ENCODE data around the gene EIF5A.
A peak's percentile ranks its signal among the peaks of the same experiment; 100 is the strongest.
"Not testable (repeated sequence)": the region's sequence is repeated elsewhere in the genome, so short reads cannot be mapped to it uniquely, and the experiment has no call there.

The EIF5A gene

DNA sequence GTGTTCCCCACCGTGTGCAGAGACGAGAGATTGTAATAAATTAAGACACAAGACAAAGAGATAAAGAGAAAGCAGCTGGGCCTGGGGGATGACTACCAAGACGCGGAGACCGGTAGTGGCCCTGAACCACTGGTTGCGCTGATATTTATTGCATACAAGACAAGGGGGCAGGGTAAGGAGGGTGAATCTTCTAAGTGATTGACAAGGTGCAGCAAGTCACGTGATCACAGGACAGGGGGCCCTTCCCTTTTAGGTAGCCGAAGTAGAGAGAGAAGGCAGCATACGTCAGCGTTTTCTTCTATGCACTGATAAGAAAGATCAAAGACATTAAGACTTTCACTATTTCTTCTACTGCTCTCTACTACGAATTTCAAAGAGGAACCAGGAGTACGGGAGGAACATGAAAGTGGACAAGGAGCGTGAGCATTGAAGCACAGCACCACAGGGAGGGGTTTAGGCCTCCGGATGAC is 25.2 kb downstream of the EIF5A start:
- not testable (repeated sequence) for DNase-seq

DNA sequence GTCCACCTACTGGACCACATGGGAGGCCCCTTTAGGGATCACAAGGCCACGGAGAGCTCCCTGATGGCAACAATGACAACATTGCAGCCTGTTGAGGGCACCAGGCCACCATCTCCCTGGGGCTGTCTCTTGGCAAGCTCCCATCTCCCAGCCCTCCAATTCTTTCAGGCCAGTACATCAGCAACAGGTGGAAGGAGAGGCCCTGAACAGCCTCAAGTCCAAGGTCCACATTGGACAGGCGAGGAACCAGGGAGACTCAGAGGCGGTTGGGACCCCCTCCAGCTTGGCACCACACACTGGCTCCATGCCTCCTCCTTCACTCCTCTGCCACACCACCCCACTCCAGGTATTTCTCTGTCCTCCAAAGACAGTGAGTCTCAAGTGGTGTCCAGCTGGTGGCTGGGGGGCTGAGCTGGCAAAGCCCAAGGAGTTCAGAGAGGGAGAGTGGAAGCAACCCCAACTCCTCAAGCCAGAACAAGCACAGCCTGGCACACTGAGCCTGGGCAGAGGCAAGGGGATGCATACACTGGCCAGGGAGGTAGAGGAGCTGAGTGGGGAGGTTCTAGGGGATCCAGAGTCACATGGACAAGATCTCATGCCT is 27.6 kb downstream of the EIF5A start:
- DNase-seq = no peak

DNA sequence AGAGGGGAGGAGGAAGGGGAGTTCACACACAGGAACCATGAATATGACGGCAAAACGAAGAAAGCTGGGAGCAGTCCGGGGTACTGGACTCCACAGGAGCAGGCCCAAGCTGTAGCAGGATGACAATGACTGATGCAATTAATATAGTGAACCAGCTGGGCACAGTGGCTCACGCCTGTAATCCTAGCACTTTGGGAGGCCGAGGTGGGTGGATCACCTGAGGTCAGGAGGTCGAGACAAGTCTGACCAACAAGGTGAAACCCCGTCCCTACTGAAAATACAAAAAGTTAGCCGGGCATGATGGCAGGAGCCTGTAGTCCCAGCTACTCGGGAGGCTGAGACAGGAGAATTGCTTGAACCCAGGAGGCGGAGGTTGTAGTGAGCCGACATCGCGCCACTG is 28.3 kb downstream of the EIF5A start:
- DNase-seq = not testable (repeated sequence)

DNA sequence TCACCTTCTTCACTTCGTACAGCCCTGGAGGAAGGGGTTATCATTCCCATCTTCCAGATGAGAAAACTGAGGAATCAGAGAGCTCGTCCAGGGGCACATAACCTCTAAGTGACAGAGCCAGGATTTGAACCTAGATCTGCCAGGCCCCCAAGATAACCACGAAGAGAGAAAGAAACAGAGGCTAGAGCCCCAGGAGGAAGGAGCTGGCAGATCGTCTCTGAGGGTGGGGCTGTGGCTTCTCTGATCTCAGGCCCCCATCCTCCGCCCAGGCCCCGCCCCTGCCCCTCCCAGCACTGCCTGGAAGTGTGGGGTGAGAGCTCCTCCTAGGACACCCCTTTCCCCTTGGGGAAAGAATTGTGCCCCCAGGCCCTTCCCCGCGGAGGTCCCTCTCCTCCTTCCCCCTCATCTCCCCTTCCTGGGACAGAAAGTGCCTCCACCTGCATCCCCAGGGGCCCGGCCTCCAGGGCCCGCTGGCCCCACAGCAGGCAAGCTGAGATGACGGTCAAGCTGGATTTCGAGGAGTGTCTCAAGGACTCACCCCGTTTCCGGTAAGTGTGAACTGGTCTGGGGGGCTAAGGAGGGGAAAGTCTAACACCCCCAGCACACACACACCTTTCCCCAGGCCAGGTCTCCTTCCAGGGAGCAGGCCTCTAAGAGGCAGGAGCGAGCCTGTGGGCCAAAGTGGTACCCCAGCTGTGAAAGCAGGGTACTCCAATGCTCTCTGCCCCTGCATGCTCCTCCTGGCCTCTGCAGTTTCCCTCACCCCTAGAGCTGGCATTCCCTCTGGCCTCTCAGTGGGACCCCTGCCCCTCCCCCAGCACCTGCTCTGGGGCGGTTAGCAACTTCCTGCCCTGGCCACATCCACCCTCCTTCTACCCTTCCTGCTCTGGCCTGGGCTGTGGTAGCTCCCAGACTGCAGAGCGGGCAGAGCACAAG is 29.1 kb downstream of the EIF5A start, which contains the start of gene ACAP1:
Gene ACAP1 (plus strand): TSS at position 290 of the 936 bp plus-strand sequence. CDS start 206 bp downstream, at position 496.
- DNase-seq = no peak

DNA sequence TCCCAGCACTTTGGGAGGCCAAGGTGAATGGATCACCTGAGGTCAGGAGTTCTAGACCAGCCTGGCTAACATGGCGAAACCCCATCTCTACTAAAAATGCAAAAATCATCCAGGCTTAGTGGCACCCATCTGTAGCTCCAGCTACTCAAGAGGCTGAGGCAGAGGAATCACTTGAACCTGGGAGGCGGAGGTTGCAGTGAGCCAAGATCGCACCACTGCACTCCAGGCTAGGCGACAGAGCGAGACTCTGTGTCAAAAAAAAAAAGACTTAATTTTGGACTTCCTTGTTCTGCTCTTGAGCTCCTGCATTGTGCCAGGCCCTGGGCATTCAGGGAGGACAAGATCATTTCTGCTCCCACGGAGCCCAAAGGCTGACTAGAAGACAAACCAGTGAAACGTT is 30.2 kb downstream of the EIF5A start:
- DNase-seq = not testable (repeated sequence)

DNA sequence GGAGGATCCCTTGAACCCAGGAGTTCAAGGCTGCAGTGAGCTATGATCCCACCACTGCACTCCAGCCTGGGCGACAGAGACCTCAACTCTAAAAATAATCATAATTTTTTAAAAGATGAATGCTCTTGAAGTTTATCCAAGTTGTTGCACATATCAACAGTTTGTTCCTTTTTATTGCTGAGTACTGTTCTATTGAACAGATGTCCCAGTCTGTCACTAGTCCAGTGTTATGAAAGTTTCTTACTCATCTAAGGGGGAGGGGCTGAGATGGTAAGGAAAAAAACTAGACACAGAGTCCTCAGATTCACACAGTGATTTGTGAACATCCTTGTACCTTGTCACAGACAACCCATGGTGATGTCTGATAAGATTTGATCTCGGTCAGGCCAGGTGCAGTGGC is 32.8 kb downstream of the EIF5A start:
- DNase-seq = no peak

DNA sequence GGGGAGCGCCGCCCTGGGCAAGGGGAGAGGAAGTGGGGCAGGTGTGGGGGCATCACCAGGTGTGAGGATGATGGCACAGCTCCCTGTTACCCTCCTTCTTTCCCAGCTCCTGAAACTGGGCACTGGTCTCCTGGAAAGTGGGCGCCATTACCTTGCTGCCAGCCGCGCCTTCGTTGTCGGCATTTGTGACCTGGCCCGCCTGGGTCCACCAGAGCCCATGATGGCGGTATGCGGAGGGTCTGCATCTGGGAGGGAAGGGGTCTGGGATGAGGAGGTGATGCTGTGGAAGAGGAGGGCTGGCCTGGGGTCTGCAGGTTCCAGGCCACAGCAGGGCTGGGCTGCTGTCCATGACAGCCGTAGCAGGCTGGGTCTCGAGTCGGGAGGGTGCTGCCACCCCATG is 34.4 kb downstream of the EIF5A start:
- no peak for DNase-seq

DNA sequence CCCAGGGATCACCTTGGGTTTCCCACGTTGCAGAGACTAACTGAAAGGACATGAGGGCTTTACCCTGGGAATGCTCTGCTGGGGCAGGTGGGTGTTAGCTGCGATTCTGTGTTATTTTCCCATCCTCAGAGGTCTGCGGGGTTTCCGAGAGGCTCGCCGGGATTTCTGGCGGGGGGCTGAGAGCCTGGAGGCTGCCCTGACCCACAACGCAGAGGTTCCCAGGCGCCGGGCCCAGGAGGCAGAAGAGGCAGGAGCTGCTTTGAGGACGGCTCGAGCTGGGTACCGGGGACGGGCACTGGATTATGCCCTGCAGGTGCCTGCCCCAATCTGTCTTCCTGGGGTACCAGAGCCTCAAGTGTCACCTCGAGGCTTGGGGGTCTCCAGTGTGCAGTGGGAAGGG is 35.8 kb downstream of the EIF5A start:
- DNase-seq = no peak

DNA sequence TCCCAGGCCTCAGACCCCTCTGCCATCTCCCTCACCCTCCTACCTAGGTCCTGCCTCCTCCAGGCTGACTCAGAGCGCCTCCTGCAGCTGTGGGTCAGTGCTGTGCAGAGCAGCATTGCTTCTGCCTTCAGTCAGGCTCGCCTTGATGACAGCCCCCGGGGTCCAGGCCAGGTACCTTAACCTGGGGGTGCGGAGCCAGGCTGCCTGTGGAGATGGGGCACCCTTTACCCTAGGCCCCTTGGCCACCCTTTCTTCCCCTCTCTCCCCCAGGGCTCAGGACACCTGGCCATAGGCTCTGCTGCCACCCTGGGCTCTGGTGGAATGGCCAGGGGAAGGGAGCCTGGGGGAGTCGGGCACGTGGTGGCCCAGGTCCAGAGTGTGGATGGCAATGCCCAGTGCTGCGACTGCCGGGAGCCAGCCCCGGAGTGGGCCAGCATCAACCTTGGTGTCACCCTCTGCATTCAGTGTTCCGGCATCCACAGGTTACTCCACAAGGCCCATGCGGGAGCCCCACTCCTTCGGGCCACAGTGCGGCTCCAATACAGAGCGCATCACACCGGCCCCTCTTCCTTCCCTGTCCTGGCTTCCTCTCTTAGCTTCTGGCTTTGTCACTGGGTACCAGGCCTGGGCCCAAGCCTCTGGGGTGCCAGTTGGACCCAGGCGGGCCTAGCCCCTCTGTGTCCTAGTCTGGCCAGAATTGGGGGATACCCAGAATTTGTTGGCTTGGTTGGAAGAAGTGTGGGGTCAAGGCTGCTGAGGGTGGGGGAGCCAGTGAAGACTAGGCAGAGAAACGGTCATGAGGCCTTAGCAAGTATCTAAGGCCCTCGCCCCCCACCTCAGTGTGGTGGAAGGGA is 39.6 kb downstream of the EIF5A start:
- no peak for DNase-seq

DNA sequence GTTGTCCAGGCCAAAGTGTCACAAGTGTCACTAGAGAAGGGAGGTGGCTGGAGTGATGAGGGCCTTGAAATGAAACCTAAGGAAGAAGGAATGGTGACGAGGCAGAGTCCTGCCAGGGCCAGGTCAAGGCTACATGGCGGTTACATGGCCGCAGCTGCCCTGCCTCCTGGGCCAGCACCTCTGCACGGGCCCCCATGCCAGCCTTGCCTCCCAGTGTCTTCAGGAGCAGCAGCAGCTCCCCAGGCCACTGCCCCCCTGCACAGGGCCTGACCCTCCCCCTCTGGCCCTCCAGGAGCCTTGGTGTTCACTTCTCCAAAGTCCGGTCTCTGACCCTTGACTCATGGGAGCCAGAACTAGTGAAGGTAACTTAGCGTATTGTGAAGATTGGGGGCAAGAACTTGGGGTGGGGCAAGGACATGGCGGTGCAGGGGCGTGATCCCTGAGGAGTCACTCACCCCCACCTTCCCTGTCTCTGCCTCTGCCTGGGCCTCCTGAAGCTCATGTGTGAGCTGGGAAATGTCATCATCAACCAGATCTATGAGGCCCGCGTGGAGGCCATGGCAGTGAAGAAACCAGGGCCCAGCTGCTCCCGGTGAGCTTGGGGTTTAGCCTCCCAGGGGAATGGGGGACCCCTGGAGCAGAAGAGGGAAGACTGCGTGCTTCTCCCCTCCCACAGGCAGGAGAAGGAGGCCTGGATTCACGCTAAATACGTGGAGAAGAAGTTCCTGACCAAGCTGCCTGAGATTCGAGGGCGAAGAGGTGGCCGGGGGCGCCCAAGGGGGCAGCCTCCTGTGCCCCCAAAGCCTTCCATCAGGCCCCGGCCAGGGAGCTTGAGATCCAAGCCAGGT is 40.4 kb downstream of the EIF5A start:
- DNase-seq = no peak

DNA sequence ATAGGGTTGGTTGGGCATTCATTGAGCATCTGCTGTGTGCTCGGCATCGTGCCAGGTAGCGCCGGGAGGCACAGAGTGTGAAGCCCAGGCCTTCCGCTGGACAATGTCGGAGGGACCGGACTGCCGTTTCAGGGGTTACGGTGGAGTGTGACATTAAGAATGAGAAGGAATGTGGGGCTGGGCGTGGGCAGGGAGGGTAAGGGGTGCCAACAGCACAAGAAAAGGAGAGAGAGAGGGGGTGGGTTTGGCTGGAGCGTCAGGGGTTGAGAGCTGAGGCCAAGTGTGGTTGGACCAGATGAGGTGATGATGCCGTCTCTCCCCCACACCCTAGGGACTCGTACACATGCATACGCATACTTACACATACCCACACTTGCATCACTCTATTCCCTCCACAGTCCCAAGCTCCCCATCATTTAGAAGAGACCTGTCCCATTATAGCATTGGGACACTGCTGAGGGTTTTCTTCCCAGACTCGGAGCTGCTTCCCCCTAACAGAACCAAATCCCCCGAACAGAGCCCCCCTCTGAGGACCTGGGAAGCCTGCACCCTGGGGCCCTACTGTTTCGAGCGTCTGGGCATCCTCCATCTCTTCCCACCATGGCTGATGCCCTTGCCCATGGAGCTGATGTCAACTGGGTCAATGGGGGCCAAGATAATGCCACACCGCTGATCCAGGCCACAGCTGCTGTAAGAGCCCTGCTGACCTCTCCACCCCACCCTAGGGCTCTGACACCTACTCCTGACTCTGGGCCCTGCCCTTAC is 41.2 kb downstream of the EIF5A start:
- no peak for DNase-seq

DNA sequence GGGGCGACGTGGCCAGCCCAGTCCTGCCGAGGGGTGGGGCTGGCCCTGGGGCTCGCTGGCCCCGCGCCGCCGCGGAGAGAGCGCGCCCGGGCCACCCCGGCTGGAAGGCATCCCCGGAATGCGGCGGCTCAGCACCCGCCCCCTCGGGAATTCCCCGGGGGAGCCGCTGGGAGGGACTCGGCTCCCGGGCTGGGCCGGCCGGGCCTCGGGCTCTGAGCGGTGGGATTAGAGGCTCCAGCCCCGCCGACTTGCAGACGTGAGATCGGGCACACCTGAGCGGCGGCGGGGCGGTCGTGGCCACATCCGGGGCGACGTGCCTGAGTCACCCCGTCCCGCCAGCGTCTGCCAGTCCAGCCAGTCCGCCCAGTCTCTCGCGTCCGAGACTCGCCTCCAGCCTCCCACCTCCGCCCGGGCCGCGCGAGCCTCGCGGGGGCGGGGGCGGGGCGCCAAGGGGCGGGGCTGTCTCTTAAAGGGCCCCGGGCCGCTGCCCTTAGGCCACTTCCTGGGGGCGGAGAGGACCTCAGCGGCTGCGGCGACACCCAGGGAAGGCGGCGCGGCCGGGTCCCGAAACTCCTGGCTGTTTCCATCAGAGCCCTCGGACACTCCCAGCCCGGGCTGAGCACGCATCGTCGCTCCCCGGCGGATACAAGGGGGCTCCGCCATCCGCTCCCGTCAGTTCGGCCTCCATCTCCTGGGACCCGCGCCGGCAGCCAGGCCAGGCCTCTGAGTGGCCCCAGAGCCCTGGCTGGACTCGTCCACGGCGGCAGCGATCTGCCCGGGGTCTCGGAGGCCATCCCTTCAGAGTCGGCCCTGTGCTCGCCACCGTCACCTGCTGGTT is 44.5 kb downstream of the EIF5A start, which contains the start of gene KCTD11:
Gene KCTD11 (plus strand): TSS at position 498 of the 838 bp plus-strand sequence.
- peak; percentile 29 for DNase-seq

DNA sequence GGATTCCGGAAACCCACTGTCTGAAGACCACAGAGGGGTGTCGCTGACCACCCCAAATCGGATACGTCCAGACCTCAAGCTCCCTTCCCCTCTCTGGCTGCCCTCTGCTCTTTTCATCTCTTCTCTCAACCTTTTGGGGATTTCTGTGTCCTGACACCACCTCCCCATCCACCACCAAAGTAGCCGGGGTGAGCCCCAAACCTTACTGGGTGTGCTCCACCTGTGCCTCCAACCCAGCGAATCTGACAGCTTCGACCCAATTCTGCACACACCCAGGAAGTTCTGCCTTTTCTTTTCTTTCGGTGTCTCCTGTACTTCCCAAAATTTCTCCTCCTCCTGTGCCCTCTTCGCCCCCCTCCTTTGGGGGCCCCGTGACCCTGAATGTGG is 45.1 kb downstream of the EIF5A start:
- no peak for DNase-seq

DNA sequence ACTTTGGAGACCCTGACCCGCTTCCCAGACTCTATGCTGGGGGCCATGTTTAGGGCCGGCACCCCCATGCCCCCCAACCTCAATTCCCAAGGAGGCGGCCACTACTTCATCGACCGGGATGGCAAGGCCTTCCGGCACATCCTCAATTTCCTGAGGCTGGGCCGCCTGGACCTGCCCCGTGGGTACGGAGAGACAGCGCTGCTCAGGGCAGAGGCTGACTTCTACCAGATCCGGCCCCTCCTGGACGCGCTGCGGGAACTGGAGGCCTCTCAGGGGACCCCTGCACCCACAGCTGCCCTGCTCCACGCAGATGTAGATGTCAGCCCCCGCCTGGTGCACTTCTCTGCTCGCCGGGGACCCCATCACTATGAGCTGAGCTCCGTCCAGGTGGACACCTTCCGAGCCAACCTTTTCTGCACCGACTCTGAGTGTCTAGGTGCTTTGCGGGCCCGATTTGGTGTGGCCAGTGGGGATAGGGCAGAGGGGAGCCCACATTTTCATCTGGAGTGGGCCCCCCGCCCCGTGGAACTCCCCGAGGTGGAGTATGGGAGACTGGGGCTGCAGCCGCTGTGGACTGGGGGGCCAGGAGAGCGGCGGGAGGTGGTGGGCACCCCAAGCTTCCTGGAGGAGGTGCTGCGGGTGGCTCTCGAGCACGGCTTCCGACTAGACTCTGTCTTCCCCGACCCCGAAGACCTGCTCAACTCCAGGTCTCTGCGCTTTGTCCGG is 45.6 kb downstream of the EIF5A start:
- DNase-seq = no peak

DNA sequence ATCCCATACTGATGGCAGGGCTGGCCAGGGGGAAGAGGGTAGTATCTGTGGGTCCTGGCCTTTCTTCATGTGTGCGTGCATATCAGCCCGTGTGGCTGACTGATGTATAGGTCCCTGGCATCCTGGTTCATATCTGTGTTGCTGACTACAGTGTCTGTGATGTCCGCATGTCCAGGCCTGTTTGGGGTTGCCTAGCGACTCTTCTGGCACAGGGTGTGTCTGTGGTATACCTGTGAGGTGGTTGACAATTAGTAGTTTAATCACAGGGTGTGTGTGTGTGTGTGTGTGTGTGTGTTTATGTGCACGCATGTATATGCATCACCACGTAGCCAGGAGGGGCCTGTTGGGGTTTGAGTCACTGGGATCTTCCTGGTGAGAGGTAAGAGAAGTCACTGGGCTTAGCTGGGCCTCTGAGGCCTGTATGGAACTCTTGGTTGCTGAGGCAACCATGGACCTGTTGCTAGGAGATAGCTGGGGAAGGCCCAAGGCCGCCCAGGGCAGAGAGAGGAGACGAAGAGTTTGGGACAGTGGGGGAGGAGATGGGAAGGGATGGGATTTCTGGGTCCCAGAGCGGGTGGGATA is 46.9 kb downstream of the EIF5A start:
- no peak for DNase-seq

DNA sequence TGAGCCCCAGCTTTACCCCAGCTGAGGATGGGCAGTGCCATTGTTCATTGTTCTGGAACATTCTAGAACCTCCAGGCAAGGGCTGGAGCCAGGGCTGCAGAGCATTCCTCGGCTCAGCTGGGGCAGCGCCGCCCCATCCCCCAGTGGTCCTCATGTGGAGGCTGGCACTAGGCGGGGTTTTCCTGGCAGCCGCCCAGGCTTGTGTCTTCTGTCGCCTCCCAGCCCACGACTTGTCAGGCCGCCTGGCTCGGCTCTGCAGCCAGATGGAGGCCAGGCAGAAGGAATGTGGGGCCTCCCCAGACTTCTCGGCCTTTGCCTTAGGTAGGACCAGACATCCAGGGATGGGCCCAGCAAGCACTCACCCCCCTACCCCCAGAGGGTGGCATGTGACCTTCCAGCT is 47.6 kb downstream of the EIF5A start, which contains the start of gene TMEM95:
Gene TMEM95 (plus strand): TSS at position 104 of the 400 bp plus-strand sequence. CDS start 49 bp downstream, at position 153.
- no peak for DNase-seq

DNA sequence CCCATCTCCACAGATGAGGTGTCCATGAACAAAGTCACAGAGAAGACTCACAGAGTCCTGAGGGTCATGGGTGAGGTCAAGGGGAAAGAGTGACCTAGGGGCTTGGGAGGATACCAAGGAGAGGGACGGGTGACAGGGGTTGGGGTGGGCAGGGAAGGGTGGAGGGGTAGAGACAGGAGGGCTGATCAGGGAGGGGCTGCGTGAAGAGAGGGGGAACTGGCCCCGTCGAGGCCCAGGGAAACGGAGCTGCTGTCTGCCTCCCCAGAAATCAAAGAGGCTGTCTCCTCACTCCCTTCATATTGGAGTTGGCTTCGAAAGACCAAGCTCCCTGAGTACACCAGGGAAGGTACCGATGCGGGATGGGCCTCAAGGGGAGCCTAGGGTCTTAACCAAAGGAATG is 48.1 kb downstream of the EIF5A start:
- DNase-seq = no peak

DNA sequence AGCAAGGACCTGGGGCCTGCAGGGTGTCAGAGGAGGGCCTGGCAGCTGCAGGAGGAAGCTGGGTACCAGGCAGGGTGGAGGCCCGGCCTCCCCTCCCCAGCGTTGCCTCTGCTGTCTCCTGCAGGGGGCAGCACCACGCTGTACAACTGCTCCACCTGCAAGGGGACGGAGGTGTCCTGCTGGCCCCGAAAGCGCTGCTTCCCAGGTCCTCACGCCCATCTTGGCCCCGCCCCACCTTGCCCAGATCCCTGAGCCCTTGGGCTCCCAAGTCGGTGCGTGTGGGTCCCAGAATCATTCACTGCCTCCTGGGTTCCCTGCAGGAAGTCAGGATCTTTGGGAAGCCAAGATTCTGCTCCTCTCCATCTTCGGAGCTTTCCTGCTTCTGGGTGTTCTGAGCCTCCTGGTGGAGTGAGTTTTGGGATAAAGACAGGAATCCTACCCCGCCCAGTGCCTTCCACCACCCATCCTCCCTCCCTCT is 48.7 kb downstream of the EIF5A start:
- no peak for DNase-seq

DNA sequence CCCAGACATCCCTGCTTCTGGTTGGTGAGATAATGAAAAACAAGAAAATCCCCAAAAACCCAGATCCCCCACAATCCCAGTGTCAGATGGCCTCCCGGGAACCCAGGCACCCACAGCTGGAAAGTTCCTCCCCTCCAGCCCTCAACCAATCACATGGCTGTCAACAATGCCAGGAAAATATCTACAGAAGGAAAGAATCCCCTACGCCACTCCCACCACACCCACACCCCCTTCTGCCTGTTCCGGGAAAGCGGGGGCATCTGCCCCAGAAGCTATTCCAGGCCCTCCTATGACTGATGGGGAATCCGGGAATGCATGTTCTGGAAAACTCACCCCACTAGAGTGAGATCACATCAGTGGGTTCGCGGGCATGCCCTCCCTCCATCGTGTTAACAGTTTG is 49.3 kb downstream of the EIF5A start:
- DNase-seq = no peak

Measured in NCI-H2171 (cell line).